Subcutaneous adipose tissue (tissue), 4 donors: ENCODE measurements around the gene RBFOX2. TPM values are rescaled to one million over a fixed set of nuclear protein-coding genes. Genes with fewer than 3 reads are reported as not detected.

ENCODE experiments used
- CTCF ChIP-seq: fragments of 450-650 bp; IDR thresholded peaks from one replicate; pipeline ENCODE4 v1.5.1; 2016; ENCODE audit warnings: low read depth, mild to moderate bottlenecking, control low read depth, antibody characterized with exemption, moderate library complexity
- total RNA-seq, 4 donors: library from RNA; depleted of rRNA; stranded (reverse); fragments of >200 nt; gene quantifications; one replicate each; pipeline ENCODE4 v1.1.0, GENCODE V29; 2016

The RBFOX2 gene
- total RNA-seq, 4 donors from 2014 or later = 46.7 to 64.1 (median 51.5) TPM

- TF ChIP-seq CTCF = no peak
Measured at GRCh38 chr22:36002718-36003260, 25.8 kb downstream of the RBFOX2 start.

- no peak for TF ChIP-seq CTCF
Measured at GRCh38 chr22:36002084-36002483, 26.5 kb downstream of the RBFOX2 start.

GRCh38 chr22:35998748-35999147 lies 29.9 kb downstream of the RBFOX2 start:
- no peak for TF ChIP-seq CTCF

GRCh38 chr22:35997438-35997837 lies 31.2 kb downstream of the RBFOX2 start:
- TF ChIP-seq CTCF = no peak

GRCh38 chr22:35996596-35996995 lies 32.0 kb downstream of the RBFOX2 start:
- no peak for TF ChIP-seq CTCF

- no peak for TF ChIP-seq CTCF
Measured at GRCh38 chr22:35995772-35996171, 32.9 kb downstream of the RBFOX2 start.

GRCh38 chr22:35995348-35995747 lies 33.3 kb downstream of the RBFOX2 start:
- no peak for TF ChIP-seq CTCF
